COR-L47 (cell line): ENCODE results near the gene RPL22L1.
"Not testable (repeated sequence)": the region's sequence is repeated elsewhere in the genome, so short reads cannot be mapped to it uniquely, and the experiment has no call there.

Experiments used
- DNase-seq: peaks from one replicate; lab custom pipeline; 2025; lab: John Stamatoyannopoulos, UW

Gene RPL22L1

DNA sequence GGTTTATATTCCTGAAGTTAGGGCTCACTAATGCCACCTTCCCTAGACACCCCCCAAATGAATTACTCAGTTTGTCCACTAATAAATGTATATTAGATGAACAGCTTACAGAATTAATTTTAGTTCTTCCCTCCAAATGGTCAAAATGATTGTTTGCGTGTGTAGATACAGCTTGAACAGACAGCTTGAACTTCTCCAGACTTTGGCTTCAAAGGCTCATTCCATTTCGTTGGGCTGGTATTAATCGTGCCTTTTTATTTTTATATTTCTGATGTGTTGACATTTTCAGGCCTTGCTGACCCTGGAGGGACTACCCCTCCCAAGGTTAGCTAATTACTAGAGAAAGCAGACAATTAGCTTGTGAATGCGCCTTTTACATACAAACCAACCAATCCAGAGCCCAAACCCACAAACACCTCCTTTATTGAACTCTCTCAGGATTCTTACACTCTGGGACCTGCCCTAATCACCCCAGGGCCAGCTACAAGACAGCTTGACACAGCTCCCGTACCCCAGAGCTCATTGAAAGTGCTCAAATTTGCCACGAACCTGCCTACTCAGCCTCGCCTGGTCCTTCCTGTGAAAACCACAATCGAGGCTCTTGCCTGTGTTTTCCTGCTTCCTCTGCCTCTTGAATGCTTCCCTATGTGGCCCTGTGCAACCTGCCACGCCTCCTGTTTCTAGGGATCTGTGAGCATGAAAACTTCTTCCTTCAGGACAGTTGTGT, 40.3 kb downstream of the RPL22L1 start:
- no peak for DNase-seq

DNA sequence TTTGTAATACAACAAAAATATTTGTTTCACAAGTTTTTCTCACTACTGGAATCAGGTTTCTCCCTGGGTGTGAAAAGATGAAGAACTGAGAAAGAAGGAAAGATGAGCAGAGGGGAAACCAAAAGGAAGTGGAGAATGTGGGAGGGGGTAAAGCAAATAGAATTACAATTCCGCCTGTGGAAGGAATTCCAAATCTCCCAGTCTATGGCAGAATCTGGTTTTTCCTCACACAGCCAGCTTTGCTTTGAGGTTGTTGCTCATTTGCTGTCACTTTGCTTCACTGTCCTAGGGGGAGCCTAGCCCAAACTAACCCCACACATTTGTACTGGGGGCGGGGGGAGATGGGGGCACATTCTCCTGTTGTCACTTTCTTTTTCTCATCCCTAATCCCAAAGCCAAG, 43.9 kb downstream of the RPL22L1 start:
- DNase-seq = no peak

GRCh38 chr3:170823562-170823961, 46.4 kb downstream of the RPL22L1 start:
- not testable (repeated sequence) for DNase-seq

DNA sequence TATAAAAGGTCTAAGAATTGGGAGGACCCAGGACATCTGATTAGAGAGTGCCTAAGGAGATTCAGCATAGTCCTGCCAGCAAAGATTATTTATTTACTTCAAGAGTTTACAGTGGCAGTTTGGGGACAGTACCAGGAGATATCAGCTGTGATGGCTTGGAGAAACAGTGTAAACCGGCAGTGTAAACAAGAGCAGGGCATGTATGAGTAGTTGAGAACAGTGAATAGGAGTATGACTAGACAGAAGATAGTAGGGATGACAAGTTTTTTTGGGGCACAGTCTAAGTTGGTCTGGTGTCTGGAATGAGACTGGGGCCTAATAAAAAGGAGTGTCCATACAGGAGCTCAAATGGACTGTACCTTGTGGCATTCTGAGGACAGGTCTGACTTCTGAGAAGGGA, 51.7 kb downstream of the RPL22L1 start:
- DNase-seq = not testable (repeated sequence)

- DNase-seq = not testable (repeated sequence)
Observed at GRCh38 chr3:170817471-170817870, 52.5 kb downstream of the RPL22L1 start.

- DNase-seq = no peak
Observed at GRCh38 chr3:170816841-170817240, 53.2 kb downstream of the RPL22L1 start.

GRCh38 chr3:170816341-170816740, 53.7 kb downstream of the RPL22L1 start:
- no peak for DNase-seq

DNA sequence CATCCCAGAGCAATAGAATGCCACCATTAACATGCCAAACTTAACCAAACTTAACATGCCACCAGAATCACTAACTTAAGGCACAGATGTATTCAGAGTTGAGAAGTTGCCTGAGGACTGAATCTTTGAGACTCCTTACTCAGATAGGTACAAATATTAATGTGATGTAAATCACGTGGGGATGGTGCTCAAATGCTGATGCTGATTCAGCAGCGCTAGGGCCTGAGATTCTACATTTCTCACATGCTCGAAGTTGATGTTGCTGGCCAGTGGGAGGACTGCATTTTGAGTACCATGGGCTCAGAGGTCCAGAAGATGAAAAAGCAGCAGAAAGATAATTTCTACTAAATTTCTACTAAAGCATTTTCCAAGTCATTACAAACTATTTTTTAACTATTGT, 54.1 kb downstream of the RPL22L1 start:
- DNase-seq = no peak

DNA sequence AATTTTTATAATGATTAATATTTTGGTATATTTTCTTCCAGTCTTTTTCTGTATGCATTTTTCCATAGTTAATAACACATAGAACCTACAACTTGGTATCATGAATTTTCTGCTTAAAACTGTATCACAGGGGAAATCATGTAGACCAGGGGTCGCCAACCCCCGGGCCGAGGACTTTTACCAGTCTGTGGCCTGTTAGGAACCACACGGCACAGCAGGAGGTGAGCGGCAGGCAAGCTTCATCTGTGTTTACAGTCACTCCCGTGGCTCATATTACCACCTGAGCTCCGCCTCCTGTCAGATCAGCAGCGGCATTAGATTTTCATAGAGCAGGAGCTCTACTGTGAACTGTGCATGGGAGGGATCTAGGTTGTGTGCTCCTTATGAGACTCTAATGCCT, 54.7 kb downstream of the RPL22L1 start:
- peak; percentile 89 for DNase-seq
